K562 (cell line): ENCODE measurements around the gene SEC22B. TPM values are rescaled to one million over a fixed set of nuclear protein-coding genes. Genes with fewer than 3 reads are reported as not detected.
"Not testable (repeated sequence)": the region's sequence is repeated elsewhere in the genome, so short reads cannot be mapped to it uniquely, and the experiment has no call there.

ENCODE experiments used
- ATAC-seq: fragments of 200-7000 bp; cut with Tn5 transposase; 3 replicates; pipeline ENCODE4 v1.9.1; 2020; ENCODE audit warnings: moderate library complexity
- BruUV-seq: library from RNA; stranded (reverse); fragments of 400-500 nt; replicated peaks from 2 replicates; lab custom pipeline; 2021; lab: Mats Ljungman, UMichigan
- CTCF ChIA-PET: fragments of 300-600 bp; formaldehyde crosslinking; extraction: SDS; loops from one replicate; lab custom pipeline; 2021; ENCODE audit warnings: low intra/inter-chr PET ratio; lab: Yijun Ruan, JAX
- POLR2A ChIA-PET: fragments of 300-600, 350-650 bp; sonication (Branson Sonifier 250); formaldehyde crosslinking; extraction: SDS; loops from one replicate; lab custom pipeline; 2021; ENCODE audit warnings: antibody characterized with exemption, inconsistent platforms; lab: Yijun Ruan, JAX
- DNase-seq, 4 experiments: peaks; one replicate each; pipeline versions ENCODE4 v3.0.0 to v3.0.0-alpha.2; 2011 to 2018; ENCODE audit warnings: low spot score in 3 of 4, mixed read lengths in 3 of 4; ENCODE audit errors: extremely low read depth in 1 of 4
- FAIRE-seq: peaks from 2 replicates; lab custom pipeline; 2011; peaks lifted over from hg19 to GRCh38; lab: Jason Lieb, UNC
- H2AFZ ChIP-seq: 2 replicates; pipeline ENCODE4 v1.6.0; 2011; ENCODE audit warnings: low read depth, low read length, control low read depth, inconsistent platforms
- H3K27ac ChIP-seq: fragments of 200-600 bp; 3 replicates; pipeline ENCODE4 v1.8.0; 2011; ENCODE audit warnings: low read depth, mild to moderate bottlenecking, control low read depth, inconsistent platforms, low read length, moderate library complexity, mixed read lengths; ENCODE audit errors: extremely low read depth
- H3K27me3 ChIP-seq, 2 experiments: fragments of 300-600 bp in 1 of 2; 2 replicates in 1 of 2; 3 replicates in 1 of 2; pipeline versions ENCODE4 v1.6.0 to v1.8.0; 2011; ENCODE audit warnings: inconsistent platforms in 2 of 2, low read length in 2 of 2, mild to moderate bottlenecking in 1 of 2, mixed read lengths in 1 of 2, moderate library complexity in 1 of 2; ENCODE audit not compliant: control insufficient read depth in 2 of 2, insufficient read depth in 2 of 2
- H3K36me3 ChIP-seq: fragments of 300-600 bp; 3 replicates; pipeline ENCODE4 v1.8.0; 2011; ENCODE audit warnings: mild to moderate bottlenecking, low read length, inconsistent platforms; ENCODE audit not compliant: control insufficient read depth, insufficient read depth
- H3K4me1 ChIP-seq, 2 experiments: fragments of 200-600 bp in 1 of 2; replicated peaks in 1 of 2; 2 replicates in 1 of 2; 3 replicates in 1 of 2; pipeline versions ENCODE4 v1.5.1 to v1.8.0; 2011; ENCODE audit warnings: inconsistent platforms in 2 of 2, low read length in 2 of 2, mild to moderate bottlenecking in 1 of 2, mixed read lengths in 1 of 2, moderate library complexity in 1 of 2; ENCODE audit not compliant: control insufficient read depth in 2 of 2, insufficient read depth in 2 of 2
- H3K4me2 ChIP-seq: 2 replicates; pipeline ENCODE4 v1.6.1; 2011; ENCODE audit warnings: low read length, control low read depth, inconsistent platforms, mixed read lengths; ENCODE audit not compliant: insufficient read depth
- H3K4me3 ChIP-seq: fragments of 200-600 bp; sonication (generic), shearing (Covaris generic); 2 replicates; pipeline ENCODE4 v1.5.1; 2016; ENCODE audit warnings: control low read depth, inconsistent platforms
- H3K79me2 ChIP-seq: fragments of 200-600 bp; 3 replicates; pipeline ENCODE4 v1.8.0; 2011; ENCODE audit warnings: low read length, inconsistent platforms; ENCODE audit not compliant: control insufficient read depth, insufficient read depth
- H3K9ac ChIP-seq, 2 experiments: 2 replicates each; pipeline versions ENCODE4 v1.6.0 to v1.6.1; 2011; ENCODE audit warnings: low read depth in 2 of 2, low read length in 2 of 2, control low read depth in 1 of 2, inconsistent platforms in 1 of 2, mild to moderate bottlenecking in 1 of 2, mixed read lengths in 1 of 2; ENCODE audit not compliant: insufficient read depth in 1 of 2
- H3K9me1 ChIP-seq: one replicate; pipeline ENCODE4 v1.6.0; 2011; ENCODE audit warnings: inconsistent platforms, mild to moderate bottlenecking, low read length, moderate library complexity; ENCODE audit not compliant: control insufficient read depth, insufficient read depth
- H3K9me3 ChIP-seq: replicated peaks from 2 replicates; pipeline ENCODE4 v1.5.1; 2011; ENCODE audit warnings: low read depth, low read length, inconsistent platforms; ENCODE audit not compliant: control insufficient read depth, insufficient read depth
- H4K20me1 ChIP-seq: replicated peaks from 2 replicates; pipeline ENCODE4 v1.6.1; 2011; ENCODE audit warnings: low read length, inconsistent platforms, mixed read lengths; ENCODE audit not compliant: control insufficient read depth, insufficient read depth
- WGBS: fragments of 100-300 bp; shearing (Covaris generic); methylation state at CpG from one replicate; pipeline ENCODE4 v1.1.6; 2016; ENCODE audit warnings: low coverage, mixed read lengths; ENCODE audit not compliant: insufficient coverage; ENCODE audit errors: missing lambda C conversion rate; 5-methylcytosine and 5-hydroxymethylcytosine counted together
- in situ Hi-C: fragments of 300-500 bp; cut with MboI; formaldehyde crosslinking; loops from 4 replicates; pipeline ENCODE4 v1.15.0; 2018; ENCODE audit warnings: inconsistent platforms, mixed read lengths
- intact Hi-C: fragments of 100-400 bp; cut with micrococcal nuclease; formaldehyde crosslinking; loops from 2 replicates; pipeline ENCODE4 v1.14.2; 2022
- polyA plus RNA-seq, 8 experiments: library from polyadenylated mRNA; depleted of rRNA in 4 of 8; stranded (reverse) in 5 of 8; unstranded in 3 of 8; fragments of >200 nt; fragmentation: Nextera tagmentation in 2 of 8; fragmentation: Illumina TruSeq in 1 of 8; extraction: Ambion mirVana in 2 of 8; extraction: Trizol in 1 of 8; gene quantifications; 2 replicates each; pipeline versions ENCODE4 v1.2.1 to v1.2.3, GENCODE V29; 2011 to 2014; ENCODE audit warnings: inconsistent platforms in 1 of 8, missing spikeins in 1 of 8
- total RNA-seq, 7 experiments: library from RNA; depleted of rRNA in 6 of 7; stranded (reverse); fragments of >200 nt in 6 of 7; fragmentation: Illumina TruSeq in 2 of 7; extraction: Trizol in 2 of 7; gene quantifications; 2 replicates each; pipeline versions ENCODE4 v1.2.1 to v1.2.3, GENCODE V29; 2011 to 2021; ENCODE audit warnings: low replicate concordance in 1 of 7

SEC22B gene
- total and polyA plus RNA-seq, 9 of the 15 experiments (the other 6 are each of a cell fraction or from before 2014, with no cell fraction given) = 13.1 to 40.3 (median 23.5) TPM

- intact Hi-C loops, ATAC-seq, H3K36me3 ChIP-seq, H4K20me1 ChIP-seq, BruUV-seq, H3K4me2 ChIP-seq, H3K79me2 ChIP-seq, H3K4me1 ChIP-seq, FAIRE-seq, H3K27ac ChIP-seq, POLR2A ChIA-PET, H3K9ac ChIP-seq, H2AFZ ChIP-seq, H3K4me3 ChIP-seq, H3K9me1 ChIP-seq, CTCF ChIA-PET, DNase-seq, H3K27me3 ChIP-seq, H3K9me3 ChIP-seq, in situ Hi-C loops: not testable (repeated sequence)
- WGBS = 0% methylated on average over 1 of the region's 1 CpG
Observed at GRCh38 chr1:120121830-120122229, 54.5 kb downstream of the SEC22B start.

- in situ Hi-C loops, DNase-seq, POLR2A ChIA-PET, H3K9me3 ChIP-seq, H3K4me1 ChIP-seq, H3K9ac ChIP-seq, FAIRE-seq, H3K27me3 ChIP-seq, H3K36me3 ChIP-seq, CTCF ChIA-PET, H2AFZ ChIP-seq, H4K20me1 ChIP-seq, H3K27ac ChIP-seq, H3K79me2 ChIP-seq, intact Hi-C loops, H3K4me2 ChIP-seq, H3K4me3 ChIP-seq, ATAC-seq, BruUV-seq, H3K9me1 ChIP-seq: not testable (repeated sequence)
- no CpG with 5 or more reads among the region's 4 CpGs for WGBS
Observed at GRCh38 chr1:120120525-120120924, 55.8 kb downstream of the SEC22B start.

- FAIRE-seq = not testable (repeated sequence)
Observed at GRCh38 chr1:120117371-120118177, 58.7 kb downstream of the SEC22B start.

GRCh38 chr1:120116094-120116493 lies 60.2 kb downstream of the SEC22B start:
- BruUV-seq, CTCF ChIA-PET: not testable (repeated sequence)
- 0% methylated on average over 2 of the region's 2 CpGs for WGBS

More at GRCh38 chr1:120117371-120118177, 58.7 kb downstream of the SEC22B start:
- intact Hi-C loops, H3K79me2 ChIP-seq, POLR2A ChIA-PET, H4K20me1 ChIP-seq, H3K4me3 ChIP-seq, H3K9ac ChIP-seq, BruUV-seq, ATAC-seq, H3K36me3 ChIP-seq, H3K9me1 ChIP-seq, H3K4me1 ChIP-seq, DNase-seq, CTCF ChIA-PET, H3K9me3 ChIP-seq, H3K27ac ChIP-seq, H3K4me2 ChIP-seq, in situ Hi-C loops, H2AFZ ChIP-seq, H3K27me3 ChIP-seq: not testable (repeated sequence)
- 0% methylated on average over 2 of the region's 4 CpGs for WGBS

More at GRCh38 chr1:120116094-120116493, 60.2 kb downstream of the SEC22B start:
- H3K27me3 ChIP-seq, POLR2A ChIA-PET, ATAC-seq, DNase-seq, in situ Hi-C loops, H3K27ac ChIP-seq, H3K9ac ChIP-seq, H3K4me3 ChIP-seq, H4K20me1 ChIP-seq, H3K9me3 ChIP-seq, H3K79me2 ChIP-seq, H3K4me2 ChIP-seq, H3K36me3 ChIP-seq, H2AFZ ChIP-seq, intact Hi-C loops, H3K4me1 ChIP-seq, H3K9me1 ChIP-seq, FAIRE-seq: not testable (repeated sequence)
